Nephron progenitor cell (in vitro differentiated cells): ENCODE data around the gene ERBIN.

Experiments
- DNase-seq: peaks from one replicate; pipeline ENCODE4 v3.0.0; 2021
- H3K27ac Mint-ChIP-seq: 2 replicates; pipeline ENCODE4 v1.8.0; 2021; ENCODE audit warnings: mild to moderate bottlenecking, moderate library complexity, mixed read lengths
- H3K27me3 Mint-ChIP-seq: 2 replicates; pipeline ENCODE4 v1.8.0; 2021; ENCODE audit warnings: mild to moderate bottlenecking, low read depth, mixed read lengths; ENCODE audit not compliant: poor library complexity
- H3K36me3 Mint-ChIP-seq: 2 replicates; pipeline ENCODE4 v1.8.0; 2021; ENCODE audit warnings: low read depth, mixed read lengths
- H3K4me1 Mint-ChIP-seq: 2 replicates; pipeline ENCODE4 v1.8.0; 2021; ENCODE audit warnings: mixed read lengths
- H3K4me3 Mint-ChIP-seq: 2 replicates; pipeline ENCODE4 v1.8.0; 2021; ENCODE audit warnings: mild to moderate bottlenecking, moderate library complexity, mixed read lengths
- H3K9me3 Mint-ChIP-seq: 2 replicates; pipeline ENCODE4 v1.8.0; 2021; ENCODE audit warnings: mild to moderate bottlenecking, moderate library complexity, mixed read lengths
- TF ChIP-seq, protein P1 (sequence below): fragments of 200-600 bp; sonication (generic); IDR thresholded peaks from 2 replicates; pipeline ENCODE4 v1.5.0; 2021; ENCODE audit warnings: antibody characterized with exemption

The ERBIN gene

DNA sequence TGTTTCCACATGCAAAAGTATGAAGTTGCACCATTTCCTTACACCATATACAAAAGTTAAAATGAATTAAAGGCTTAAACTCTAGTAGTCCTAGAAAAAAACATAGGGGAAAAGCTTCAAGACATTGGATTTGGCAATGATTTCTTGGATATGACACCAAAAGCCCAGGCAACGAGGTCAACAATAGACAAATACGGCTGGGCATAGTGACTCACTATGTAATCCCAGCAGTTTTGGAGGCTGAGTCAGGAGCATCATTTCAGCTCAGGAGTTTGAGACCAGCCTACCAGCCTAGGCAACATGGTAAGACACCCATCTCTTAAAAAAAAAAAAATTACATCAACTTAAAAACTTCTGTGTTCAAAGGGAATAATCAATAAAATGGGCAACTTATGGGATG lies 186.8 kb downstream of the ERBIN start:
- Mint-ChIP-seq H3K27ac (no peak overlapping the region), H3K4me1 (no peaks in the 10 kb centered on the region), H3K9me3 (peaks cover 57% of the 10 kb centered on the region), H3K4me3 (no peak overlapping the region), H3K36me3 (no peaks in the 10 kb centered on the region), H3K27me3 (peaks cover 5% of the 10 kb centered on the region)
- TF ChIP-seq, protein P1, sequence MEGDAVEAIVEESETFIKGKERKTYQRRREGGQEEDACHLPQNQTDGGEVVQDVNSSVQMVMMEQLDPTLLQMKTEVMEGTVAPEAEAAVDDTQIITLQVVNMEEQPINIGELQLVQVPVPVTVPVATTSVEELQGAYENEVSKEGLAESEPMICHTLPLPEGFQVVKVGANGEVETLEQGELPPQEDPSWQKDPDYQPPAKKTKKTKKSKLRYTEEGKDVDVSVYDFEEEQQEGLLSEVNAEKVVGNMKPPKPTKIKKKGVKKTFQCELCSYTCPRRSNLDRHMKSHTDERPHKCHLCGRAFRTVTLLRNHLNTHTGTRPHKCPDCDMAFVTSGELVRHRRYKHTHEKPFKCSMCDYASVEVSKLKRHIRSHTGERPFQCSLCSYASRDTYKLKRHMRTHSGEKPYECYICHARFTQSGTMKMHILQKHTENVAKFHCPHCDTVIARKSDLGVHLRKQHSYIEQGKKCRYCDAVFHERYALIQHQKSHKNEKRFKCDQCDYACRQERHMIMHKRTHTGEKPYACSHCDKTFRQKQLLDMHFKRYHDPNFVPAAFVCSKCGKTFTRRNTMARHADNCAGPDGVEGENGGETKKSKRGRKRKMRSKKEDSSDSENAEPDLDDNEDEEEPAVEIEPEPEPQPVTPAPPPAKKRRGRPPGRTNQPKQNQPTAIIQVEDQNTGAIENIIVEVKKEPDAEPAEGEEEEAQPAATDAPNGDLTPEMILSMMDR: no peak
- no peak for DNase-seq

DNA sequence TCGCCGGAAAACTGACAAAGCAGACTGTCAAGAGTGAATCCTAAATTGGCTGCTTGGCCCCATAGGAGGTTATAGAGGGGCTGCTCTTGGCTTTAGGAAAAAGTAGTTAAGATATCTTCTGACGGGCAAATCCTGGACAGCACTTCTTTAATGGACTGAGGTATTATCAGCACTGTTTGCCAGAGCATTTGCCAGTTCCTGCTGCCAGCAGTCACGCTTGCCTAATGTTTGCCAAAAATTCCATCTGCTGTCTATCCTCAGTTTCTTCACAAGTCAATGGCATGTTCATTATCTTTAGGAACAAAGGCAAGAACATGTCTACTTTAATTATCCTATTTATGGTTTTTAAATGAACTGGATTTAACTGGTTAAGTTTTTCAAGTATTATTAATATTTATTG lies 191.9 kb downstream of the ERBIN start:
- Mint-ChIP-seq H3K36me3 (no peaks in the 10 kb centered on the region), H3K9me3 (peaks cover 11% of the 10 kb centered on the region), H3K4me3 (no peak overlapping the region), H3K4me1 (no peaks in the 10 kb centered on the region), H3K27me3 (no peaks in the 10 kb centered on the region), H3K27ac (no peak overlapping the region)
- DNase-seq: no peak
- TF ChIP-seq, protein P1: no peak

DNA sequence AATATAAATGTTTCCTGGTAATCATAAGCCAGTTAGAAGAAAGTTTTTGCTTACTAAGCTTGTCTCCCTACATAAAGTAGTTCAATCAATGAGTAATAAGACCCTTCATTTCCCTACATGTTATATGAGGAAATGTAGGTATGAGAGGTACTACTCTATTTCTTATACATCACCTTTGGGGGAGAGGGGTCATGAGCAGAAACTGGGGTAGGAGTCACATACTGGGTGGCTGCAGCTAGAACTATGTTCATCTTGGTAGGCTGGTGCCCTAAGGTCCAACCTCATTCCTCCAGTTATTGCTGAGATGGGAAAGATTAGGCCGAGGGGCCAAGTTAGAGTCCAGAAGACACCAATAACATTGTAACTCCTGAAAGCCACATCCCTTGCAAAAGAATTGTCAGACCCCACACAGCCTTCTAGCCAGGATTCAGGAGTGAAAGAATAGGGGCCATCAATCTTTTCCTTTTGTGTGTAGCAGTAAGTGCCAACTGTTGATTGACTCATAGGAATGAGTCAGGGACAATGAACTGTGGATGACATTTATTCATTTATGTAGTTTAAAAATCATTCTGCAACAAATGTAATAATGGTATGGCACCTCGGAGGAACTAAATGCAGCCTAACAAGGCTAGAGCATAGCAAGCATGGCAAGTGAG lies 196.1 kb downstream of the ERBIN start:
- TF ChIP-seq, protein P1: no peak
- no peak overlapping the region for H3K4me3 Mint-ChIP-seq
- H3K4me1 Mint-ChIP-seq: no peaks in the 10 kb centered on the region
- no peaks in the 10 kb centered on the region for H3K36me3 Mint-ChIP-seq
- DNase-seq: no peak
- peaks cover 4% of the 10 kb centered on the region for H3K9me3 Mint-ChIP-seq
- H3K27me3 Mint-ChIP-seq: no peaks in the 10 kb centered on the region
- no peak overlapping the region for H3K27ac Mint-ChIP-seq

DNA sequence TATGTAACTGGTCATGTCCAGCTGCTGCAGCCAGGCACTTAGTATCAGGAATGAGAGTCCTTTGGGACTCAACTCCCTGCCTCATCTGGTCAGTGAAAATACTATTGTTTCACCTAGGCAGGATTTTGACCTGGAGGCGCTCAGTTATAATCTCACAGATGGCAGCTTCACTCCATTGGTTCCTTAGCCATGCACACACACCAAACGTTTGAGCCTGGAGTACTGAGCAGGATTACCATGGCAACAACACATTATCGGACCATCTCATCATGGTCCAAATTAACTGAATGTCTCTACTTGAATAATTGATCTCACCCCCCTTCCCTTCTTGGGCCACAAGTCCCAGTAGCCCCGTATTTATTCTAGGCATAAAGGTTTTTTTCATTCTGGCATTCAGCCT lies 202.8 kb downstream of the ERBIN start:
- no peak overlapping the region for H3K4me3 Mint-ChIP-seq
- H3K36me3 Mint-ChIP-seq: peaks cover 4% of the 10 kb centered on the region
- H3K4me1 Mint-ChIP-seq: no peaks in the 10 kb centered on the region
- TF ChIP-seq, protein P1: no peak
- peaks cover 12% of the 10 kb centered on the region for H3K9me3 Mint-ChIP-seq
- H3K27me3 Mint-ChIP-seq: peaks cover 9% of the 10 kb centered on the region
- no peak overlapping the region for H3K27ac Mint-ChIP-seq
- no peak for DNase-seq

DNA sequence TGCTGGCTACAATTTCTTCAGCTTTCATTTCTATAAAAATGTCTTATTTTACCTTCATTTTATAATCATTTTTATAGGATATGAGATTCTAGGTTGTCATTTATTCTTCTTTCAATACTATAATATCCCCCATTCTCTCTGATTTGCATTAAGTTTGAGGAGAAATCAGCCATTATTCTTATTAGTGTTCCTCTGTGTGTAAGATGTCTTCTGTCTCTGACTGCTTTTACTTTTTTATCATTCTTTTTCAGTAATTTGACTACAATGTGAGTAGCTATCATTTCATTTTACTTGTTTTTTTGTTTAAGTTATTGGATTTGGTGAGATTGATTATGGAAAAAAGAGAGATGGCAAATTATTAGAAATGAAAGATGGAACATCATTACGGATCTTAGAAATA lies 204.1 kb downstream of the ERBIN start:
- Mint-ChIP-seq H3K27me3 (peaks cover 9% of the 10 kb centered on the region), H3K27ac (no peak overlapping the region), H3K4me3 (no peak overlapping the region), H3K36me3 (peaks cover 4% of the 10 kb centered on the region), H3K4me1 (no peaks in the 10 kb centered on the region), H3K9me3 (peaks cover 12% of the 10 kb centered on the region)
- TF ChIP-seq, protein P1: no peak
- no peak for DNase-seq
